Measurements from ENCODE around the gene SLF1.

- TF ChIP-seq POLR2A (IDR thresholded peaks at IDR 0.05; ENCODE audit: low read depth, low read length) (no peak), POLR2AphosphoS5 (IDR thresholded peaks at IDR 0.05; ENCODE audit: low read depth, low read length) (no peak)
These were observed 90.8 kb downstream of the SLF1 start for GRCh38 chr5:94709277-94709676.

Measured in GM12892 (cell line).